ENCODE data around the gene NR6A1. TPM values are rescaled to one million over a fixed set of nuclear protein-coding genes. Genes with fewer than 3 reads are reported as not detected.

The NR6A1 gene
- total RNA-seq, 4 donors from 2014 or later: 1.8 to 2.8 (median 2.0) TPM

DNA sequence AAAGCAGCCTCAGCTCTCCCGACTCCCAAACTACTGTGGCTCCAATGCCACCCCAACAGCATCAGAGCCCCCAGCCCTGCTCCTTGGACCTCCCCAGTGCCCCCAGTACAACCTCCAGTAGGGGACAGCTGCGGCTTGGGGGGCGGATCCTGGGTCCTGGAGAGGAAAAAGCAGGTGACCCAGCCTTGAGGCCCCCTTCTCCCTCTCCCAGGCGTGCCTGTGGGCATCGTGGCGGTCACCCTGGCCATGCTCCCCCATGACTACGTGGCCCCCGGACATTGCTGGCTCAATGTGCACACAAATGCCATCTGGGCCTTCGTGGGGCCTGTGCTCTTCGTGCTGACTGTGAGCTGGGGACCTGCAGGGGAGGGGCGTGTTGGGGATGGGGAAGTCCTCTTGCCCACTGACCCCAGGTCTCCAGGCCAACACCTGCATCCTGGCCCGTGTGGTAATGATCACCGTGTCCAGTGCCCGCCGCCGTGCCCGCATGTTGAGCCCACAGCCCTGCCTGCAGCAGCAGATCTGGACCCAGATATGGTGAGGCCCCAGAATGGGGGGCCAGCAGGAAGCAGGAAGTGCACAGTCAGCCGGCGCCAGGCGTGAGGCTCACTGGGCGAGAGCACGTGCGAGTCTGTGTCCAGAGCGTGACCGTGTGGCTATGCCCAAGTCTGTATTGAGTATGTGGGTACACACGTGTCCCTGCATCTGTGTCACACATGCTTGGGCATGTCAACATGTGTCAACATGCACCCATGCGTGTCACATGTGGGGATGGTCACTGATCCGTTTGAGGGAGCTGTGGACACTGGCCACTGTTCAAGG is 301.9 kb downstream of the NR6A1 start:
- Histone ChIP-seq H3K27ac (replicated peaks in 1 of 4) (no peak overlapping the region), H3K9me3 (no peaks in the 10 kb centered on the region), H3K36me3 (no peaks in the 10 kb centered on the region), H3K4me1 (no peaks in the 10 kb centered on the region), H3K27me3 (peaks cover 0 to 67% (median 0%) of the 10 kb centered on the region in 4 donors), H3K4me3 (no peak overlapping the region)
- intact Hi-C loops (cut with DNase I): no loop called here
- WGBS: 92% methylated on average over 21 of the region's 28 CpGs
- no peak for DNase-seq (ENCODE audit: extremely low spot score)
- TF ChIP-seq EP300 (IDR thresholded peaks at IDR 0.05) (no peak), POLR2A (IDR thresholded peaks at IDR 0.05; ENCODE audit: low read depth) (no peak), POLR2AphosphoS5 (IDR thresholded peaks at IDR 0.05) (no peak)
- TF ChIP-seq, protein P1, sequence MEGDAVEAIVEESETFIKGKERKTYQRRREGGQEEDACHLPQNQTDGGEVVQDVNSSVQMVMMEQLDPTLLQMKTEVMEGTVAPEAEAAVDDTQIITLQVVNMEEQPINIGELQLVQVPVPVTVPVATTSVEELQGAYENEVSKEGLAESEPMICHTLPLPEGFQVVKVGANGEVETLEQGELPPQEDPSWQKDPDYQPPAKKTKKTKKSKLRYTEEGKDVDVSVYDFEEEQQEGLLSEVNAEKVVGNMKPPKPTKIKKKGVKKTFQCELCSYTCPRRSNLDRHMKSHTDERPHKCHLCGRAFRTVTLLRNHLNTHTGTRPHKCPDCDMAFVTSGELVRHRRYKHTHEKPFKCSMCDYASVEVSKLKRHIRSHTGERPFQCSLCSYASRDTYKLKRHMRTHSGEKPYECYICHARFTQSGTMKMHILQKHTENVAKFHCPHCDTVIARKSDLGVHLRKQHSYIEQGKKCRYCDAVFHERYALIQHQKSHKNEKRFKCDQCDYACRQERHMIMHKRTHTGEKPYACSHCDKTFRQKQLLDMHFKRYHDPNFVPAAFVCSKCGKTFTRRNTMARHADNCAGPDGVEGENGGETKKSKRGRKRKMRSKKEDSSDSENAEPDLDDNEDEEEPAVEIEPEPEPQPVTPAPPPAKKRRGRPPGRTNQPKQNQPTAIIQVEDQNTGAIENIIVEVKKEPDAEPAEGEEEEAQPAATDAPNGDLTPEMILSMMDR (IDR thresholded peaks at IDR 0.05): no peak

DNA sequence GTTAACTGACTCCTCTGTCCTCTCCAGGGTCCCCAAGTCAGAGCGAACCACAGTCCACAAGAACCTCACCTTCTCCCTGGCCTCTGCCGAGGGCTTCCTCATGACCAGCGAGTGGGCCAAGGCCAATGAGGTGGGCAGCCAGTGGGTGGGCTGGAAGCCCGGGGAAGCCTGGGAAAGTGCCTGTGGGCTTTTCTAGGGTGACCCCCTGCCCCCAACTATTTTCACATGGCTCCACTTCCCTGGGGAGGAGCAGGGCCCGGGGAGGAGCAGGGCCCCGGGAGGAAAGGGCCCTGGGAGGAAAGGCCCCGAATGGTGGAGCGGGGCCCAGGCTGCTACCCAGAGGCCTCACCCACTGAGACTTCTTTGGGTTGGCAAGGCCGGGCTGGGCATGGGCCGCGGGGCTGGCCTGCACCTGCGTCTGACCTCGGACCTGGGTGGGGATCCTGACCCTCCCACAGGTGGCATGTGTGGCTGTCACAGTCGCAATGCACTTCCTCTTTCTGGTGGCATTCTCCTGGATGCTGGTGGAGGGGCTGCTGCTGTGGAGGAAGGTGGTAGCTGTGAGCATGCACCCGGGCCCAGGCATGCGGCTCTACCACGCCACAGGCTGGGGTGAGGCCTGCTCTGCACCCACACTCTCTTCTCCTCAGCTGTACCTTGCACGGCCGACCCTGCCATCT is 302.9 kb downstream of the NR6A1 start:
- TF ChIP-seq EP300 (IDR thresholded peaks at IDR 0.05): no peak
- TF ChIP-seq, protein P1 (IDR thresholded peaks at IDR 0.05): no peak
- no peak for TF ChIP-seq POLR2AphosphoS5 (IDR thresholded peaks at IDR 0.05)
- TF ChIP-seq POLR2A (IDR thresholded peaks at IDR 0.05; ENCODE audit: low read depth): no peak
- no peak for DNase-seq (ENCODE audit: extremely low spot score)

DNA sequence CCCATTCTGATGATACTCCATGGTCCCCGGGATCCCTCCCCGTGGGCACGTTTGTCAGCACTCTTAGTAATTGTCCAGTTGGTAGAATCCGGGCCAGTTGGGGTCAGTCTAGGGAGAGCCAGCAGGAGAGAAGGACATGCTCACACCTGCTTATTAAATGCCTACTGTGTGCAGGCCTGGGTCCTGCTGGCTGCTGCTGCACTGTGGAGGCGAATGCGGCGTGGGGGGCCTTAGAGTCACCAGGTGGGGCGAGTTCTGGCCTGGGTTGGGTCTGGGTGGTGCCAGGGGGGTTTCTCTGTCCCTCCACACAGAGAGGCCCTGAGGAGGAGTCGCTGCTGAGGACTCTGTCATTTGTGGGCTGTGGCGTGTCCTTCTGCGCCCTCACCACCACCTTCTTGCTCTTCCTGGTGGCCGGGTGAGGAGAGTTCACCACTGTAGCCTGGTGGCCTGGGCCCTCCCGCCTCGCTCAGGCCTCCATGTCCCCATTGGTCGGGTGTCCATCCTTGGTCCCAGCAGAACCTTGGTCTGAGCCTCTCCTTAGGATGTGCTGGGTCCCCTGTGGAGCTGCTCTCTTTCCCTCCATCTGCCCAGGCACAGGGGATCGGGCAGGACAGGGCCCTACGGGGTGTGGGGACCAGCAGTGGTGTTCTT is 303.6 kb downstream of the NR6A1 start:
- Histone ChIP-seq H3K27me3 (peaks cover 0 to 60% (median 0%) of the 10 kb centered on the region in 4 donors), H3K9me3 (peaks cover 0 to 10% (median 0%) of the 10 kb centered on the region in 4 donors), H3K27ac (replicated peaks in 1 of 4) (no peak overlapping the region), H3K4me1 (no peaks in the 10 kb centered on the region), H3K36me3 (no peaks in the 10 kb centered on the region), H3K4me3 (no peak overlapping the region)
- intact Hi-C loops (cut with DNase I): no loop called here
- WGBS: 94% methylated on average over 15 of the region's 17 CpGs
- TF ChIP-seq, protein P1 (IDR thresholded peaks at IDR 0.05): no peak
- TF ChIP-seq EP300 (IDR thresholded peaks at IDR 0.05): no peak
- DNase-seq (ENCODE audit: extremely low spot score): no peak

More for the DNA sequence above, 302.9 kb downstream of the NR6A1 start:
- no peaks in the 10 kb centered on the region for H3K36me3 ChIP-seq
- no peak overlapping the region for H3K27ac ChIP-seq (replicated peaks in 1 of 4)
- WGBS: 84% methylated on average over 13 of the region's 19 CpGs
- no peaks in the 10 kb centered on the region for H3K4me1 ChIP-seq
- no peak overlapping the region for H3K4me3 ChIP-seq
- H3K27me3 ChIP-seq: peaks cover 0 to 60% (median 0%) of the 10 kb centered on the region in 4 donors
- peaks cover 0 to 6% (median 0%) of the 10 kb centered on the region in 4 donors for H3K9me3 ChIP-seq
- intact Hi-C loops (cut with DNase I): no loop called here

Small RNA genes lying within 50 kb of the gene (small RNA-seq; reads per million reads assigned to genes)
- gene MIR181A2 (93.1 to 140 (median 136) reads per million in 3 donors), gene MIR181B2 (6.1 to 14.9 (median 12.1) reads per million in 3 donors), gene RN7SL302P (0 reads per million in 3 donors)

Other genes starting within 250 kb of the NR6A1 start
- gene OLFML2A, start 5.8 kb upstream of the NR6A1 start, total RNA-seq: 10 to 100 TPM; 39.0 to 98.9 (median 60.3) TPM
- under 1 TPM in 1 of 4 donors, not detected in 3; 0.32 TPM for gene WDR38, start 82.1 kb upstream of the NR6A1 start, total RNA-seq
- gene RPL35, start 90.6 kb upstream of the NR6A1 start, total RNA-seq: 1,000 to 10,000 TPM; 1,125 to 3,077 (median 1,901) TPM
- gene ARPC5L, start 90.8 kb upstream of the NR6A1 start, total RNA-seq: 10 to 100 TPM; 23.3 to 28.2 (median 26.7) TPM
- 10 to 100 TPM; 22.5 to 26.5 (median 24.7) TPM for gene GOLGA1, start 169.8 kb upstream of the NR6A1 start, total RNA-seq

Data from esophagus muscularis mucosa (tissue), 4 donors.